Loucy (cell line): ENCODE data around the gene THADA.

Experiments
- EZH2phosphoT487 ChIP-seq: fragments of 200-600 bp; IDR thresholded peaks from 2 replicates; pipeline ENCODE4 v1.6.1; 2018; ENCODE audit warnings: antibody characterized with exemption, mild to moderate bottlenecking, moderate library complexity, borderline replicate concordance
- TF ChIP-seq, protein P1 (sequence below): fragments of 200-600 bp; sonication (generic); conservative IDR thresholded peaks from 2 replicates; pipeline ENCODE4 v1.5.1; 2014; ENCODE audit warnings: mild to moderate bottlenecking, antibody characterized with exemption, low read length

DNA sequence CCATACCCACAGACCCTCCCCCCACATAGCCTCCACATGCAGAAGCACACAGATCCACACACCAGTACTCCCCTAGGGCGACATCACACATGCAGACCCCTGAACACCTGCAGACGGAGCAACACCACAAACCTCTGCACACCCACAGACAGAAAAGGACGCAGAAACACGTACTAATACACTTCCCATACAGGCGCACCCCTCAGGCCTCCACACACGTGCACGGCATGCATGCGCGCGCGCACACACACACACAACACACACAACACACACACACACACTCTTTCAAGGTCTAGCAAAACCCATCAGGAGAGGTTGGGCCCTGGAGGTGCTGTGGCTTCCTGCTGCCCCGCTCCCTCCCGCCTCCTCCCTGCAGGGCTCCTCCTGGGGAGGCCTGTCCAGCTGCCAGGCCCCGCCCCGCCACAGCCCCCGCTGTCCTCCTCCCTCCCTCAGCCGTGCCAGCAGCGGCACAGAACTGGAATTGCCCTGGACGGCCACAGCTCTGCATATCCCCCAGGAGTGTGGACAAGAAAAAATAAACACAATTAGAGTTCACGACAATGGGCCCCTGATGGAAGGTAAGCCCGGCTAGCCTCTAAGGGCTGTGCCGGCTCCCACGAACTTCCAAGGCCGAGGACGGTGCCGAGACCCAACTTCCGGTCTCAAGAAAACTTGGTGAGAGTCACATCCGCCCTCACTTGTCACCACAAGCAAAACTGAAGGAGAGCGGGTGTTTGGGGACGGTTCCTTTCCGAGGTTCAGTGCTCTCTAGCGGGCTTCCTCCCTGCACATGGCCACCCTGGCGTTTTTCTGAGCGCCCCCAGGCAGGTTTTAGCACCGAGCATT is 376.2 kb downstream of the THADA start:
- TF ChIP-seq, protein P1, sequence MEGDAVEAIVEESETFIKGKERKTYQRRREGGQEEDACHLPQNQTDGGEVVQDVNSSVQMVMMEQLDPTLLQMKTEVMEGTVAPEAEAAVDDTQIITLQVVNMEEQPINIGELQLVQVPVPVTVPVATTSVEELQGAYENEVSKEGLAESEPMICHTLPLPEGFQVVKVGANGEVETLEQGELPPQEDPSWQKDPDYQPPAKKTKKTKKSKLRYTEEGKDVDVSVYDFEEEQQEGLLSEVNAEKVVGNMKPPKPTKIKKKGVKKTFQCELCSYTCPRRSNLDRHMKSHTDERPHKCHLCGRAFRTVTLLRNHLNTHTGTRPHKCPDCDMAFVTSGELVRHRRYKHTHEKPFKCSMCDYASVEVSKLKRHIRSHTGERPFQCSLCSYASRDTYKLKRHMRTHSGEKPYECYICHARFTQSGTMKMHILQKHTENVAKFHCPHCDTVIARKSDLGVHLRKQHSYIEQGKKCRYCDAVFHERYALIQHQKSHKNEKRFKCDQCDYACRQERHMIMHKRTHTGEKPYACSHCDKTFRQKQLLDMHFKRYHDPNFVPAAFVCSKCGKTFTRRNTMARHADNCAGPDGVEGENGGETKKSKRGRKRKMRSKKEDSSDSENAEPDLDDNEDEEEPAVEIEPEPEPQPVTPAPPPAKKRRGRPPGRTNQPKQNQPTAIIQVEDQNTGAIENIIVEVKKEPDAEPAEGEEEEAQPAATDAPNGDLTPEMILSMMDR: peak; percentile 37
- TF ChIP-seq EZH2phosphoT487: no peak
